Neuronal stem cell (in vitro differentiated cells): Measurements from ENCODE around the gene PIGL.

Experiments used
- DNase-seq: peaks from one replicate; pipeline ENCODE4 v3.0.0-alpha.2; 2013; ENCODE audit warnings: low spot score
- H2AFZ ChIP-seq: one replicate; pipeline ENCODE4 v1.6.1; 2013; ENCODE audit warnings: mild to moderate bottlenecking, low read length, inconsistent platforms
- H2AK5ac ChIP-seq: 2 replicates; pipeline ENCODE4 v1.6.1; 2013; ENCODE audit warnings: low read depth, mild to moderate bottlenecking, inconsistent platforms, low read length, moderate library complexity, mixed read lengths
- H2BK120ac ChIP-seq: 2 replicates; pipeline ENCODE4 v1.6.1; 2013; ENCODE audit warnings: low read depth, mild to moderate bottlenecking, inconsistent platforms, low read length, moderate library complexity, mixed read lengths
- H2BK12ac ChIP-seq: one replicate; pipeline ENCODE4 v1.6.1; 2013; ENCODE audit warnings: low read length, inconsistent platforms
- H2BK15ac ChIP-seq: 2 replicates; pipeline ENCODE4 v1.6.1; 2013; ENCODE audit warnings: mild to moderate bottlenecking, low read length, inconsistent platforms, mixed read lengths
- H2BK5ac ChIP-seq: one replicate; pipeline ENCODE4 v1.6.1; 2013; ENCODE audit warnings: inconsistent platforms, mild to moderate bottlenecking, low read length, moderate library complexity
- H3K14ac ChIP-seq: one replicate; pipeline ENCODE4 v1.6.1; 2013; ENCODE audit warnings: low read length, inconsistent platforms
- H3K18ac ChIP-seq: 2 replicates; pipeline ENCODE4 v1.6.1; 2013; ENCODE audit warnings: low read length, inconsistent platforms
- H3K23ac ChIP-seq: 2 replicates; pipeline ENCODE4 v1.6.1; 2013; ENCODE audit warnings: low read depth, mild to moderate bottlenecking, mixed read lengths, low read length, inconsistent platforms; ENCODE audit not compliant: poor library complexity
- H3K27ac ChIP-seq: replicated peaks from 3 replicates; pipeline ENCODE4 v1.5.1; 2013; ENCODE audit warnings: low read length, inconsistent platforms
- H3K27me3 ChIP-seq, 3 experiments: 2 replicates each; pipeline ENCODE4 v1.6.1; 2013; ENCODE audit warnings: low read length in 3 of 3, mild to moderate bottlenecking in 2 of 3, inconsistent platforms in 1 of 3, low read depth in 1 of 3, mixed read lengths in 1 of 3, moderate library complexity in 1 of 3; ENCODE audit not compliant: control insufficient read depth in 3 of 3, insufficient read depth in 3 of 3
- H3K36me3 ChIP-seq, 2 donors: replicated peaks in 1 of 2; 2 replicates each; pipeline ENCODE4 v1.6.1; 2013; ENCODE audit warnings: low read length in 2 of 2; ENCODE audit not compliant: control insufficient read depth in 2 of 2, insufficient read depth in 2 of 2
- H3K4ac ChIP-seq: 2 replicates; pipeline ENCODE4 v1.6.1; 2013; ENCODE audit warnings: inconsistent platforms, mild to moderate bottlenecking, low read length, moderate library complexity
- H3K4me1 ChIP-seq, 2 donors: 1 replicate in 1 of 2; 2 replicates in 1 of 2; pipeline ENCODE4 v1.6.1; 2013; ENCODE audit warnings: low read length in 2 of 2, low read depth in 1 of 2; ENCODE audit not compliant: control insufficient read depth in 2 of 2, insufficient read depth in 1 of 2
- H3K4me2 ChIP-seq: one replicate; pipeline ENCODE4 v1.6.1; 2013; ENCODE audit warnings: mild to moderate bottlenecking, low read length, inconsistent platforms; ENCODE audit not compliant: insufficient read depth, poor library complexity, severe bottlenecking
- H3K4me3 ChIP-seq, 2 donors: 2 replicates each; pipeline ENCODE4 v1.5.1; 2013; ENCODE audit warnings: low read length in 2 of 2, mild to moderate bottlenecking in 2 of 2, inconsistent platforms in 1 of 2, moderate library complexity in 1 of 2
- H3K79me1 ChIP-seq: one replicate; pipeline ENCODE4 v1.6.1; 2013; ENCODE audit warnings: low read depth, mild to moderate bottlenecking, inconsistent platforms, low read length, moderate library complexity
- H3K9ac ChIP-seq: one replicate; pipeline ENCODE4 v1.6.1; 2013; ENCODE audit warnings: mild to moderate bottlenecking, low read depth, low read length, inconsistent platforms; ENCODE audit not compliant: poor library complexity
- H3K9me3 ChIP-seq, 2 donors: replicated peaks in 1 of 2; 2 replicates each; pipeline versions ENCODE3 to v1.6.1; 2013; ENCODE audit warnings: low read length in 2 of 2, mild to moderate bottlenecking in 2 of 2, inconsistent platforms in 1 of 2, low read depth in 1 of 2, mixed read lengths in 1 of 2, moderate library complexity in 1 of 2; ENCODE audit not compliant: control insufficient read depth in 2 of 2, insufficient read depth in 1 of 2
- H4K8ac ChIP-seq: one replicate; pipeline ENCODE4 v1.6.1; 2013; ENCODE audit warnings: low read depth, mild to moderate bottlenecking, inconsistent platforms, low read length, moderate library complexity
- H4K91ac ChIP-seq: one replicate; pipeline ENCODE4 v1.6.1; 2013; ENCODE audit warnings: low read length, low read depth, mild to moderate bottlenecking, inconsistent platforms; ENCODE audit not compliant: poor library complexity
- WGBS, 2 donors: extraction: QIAGEN DNeasy Blood & Tissue Kit; methylation state at CpG; one replicate each; pipeline ENCODE4 v1.1.7; 2013; ENCODE audit warnings: missing lambda C conversion rate in 2 of 2, mixed read lengths in 1 of 2; ENCODE audit not compliant: insufficient read length in 2 of 2, insufficient replicate concordance in 1 of 2; ENCODE audit errors: extremely low coverage in 2 of 2; 5-methylcytosine and 5-hydroxymethylcytosine counted together

The PIGL gene

GRCh38 chr17:16329519-16330271 is 112.7 kb downstream of the PIGL start:
- no peak overlapping the region for H2AFZ ChIP-seq
- no peak overlapping the region for H3K14ac ChIP-seq
- WGBS, 2 donors = no CpG with 5 or more reads among the region's 11 CpGs
- no peak overlapping the region for H3K27ac ChIP-seq
- no peak overlapping the region for H2BK5ac ChIP-seq
- peaks cover 5 to 22% of the 10 kb centered on the region in 2 donors for H3K36me3 ChIP-seq
- H3K9ac ChIP-seq = no peak overlapping the region
- no peak for DNase-seq
- H2BK120ac ChIP-seq = no peak overlapping the region
- no peak overlapping the region for H3K23ac ChIP-seq
- no peak overlapping the region for H3K4me3 ChIP-seq
- H3K4me2 ChIP-seq = no peak overlapping the region
- H3K9me3 ChIP-seq = no peaks in the 10 kb centered on the region
- no peaks in the 10 kb centered on the region for H3K4me1 ChIP-seq
- H2BK12ac ChIP-seq = no peak overlapping the region
- no peaks in the 10 kb centered on the region for H3K79me1 ChIP-seq
- no peaks in the 10 kb centered on the region for H3K27me3 ChIP-seq
- H3K4ac ChIP-seq = no peak overlapping the region
- H2BK15ac ChIP-seq = no peak overlapping the region
- H4K91ac ChIP-seq = no peak overlapping the region
- H2AK5ac ChIP-seq = no peak overlapping the region
- H3K18ac ChIP-seq = no peak overlapping the region
- H4K8ac ChIP-seq = no peak overlapping the region

- no CpG with 5 or more reads among the region's 3 CpGs for WGBS, 2 donors
- no peak overlapping the region for H3K4ac ChIP-seq
Observed at GRCh38 chr17:16338391-16338790, 121.4 kb downstream of the PIGL start.

GRCh38 chr17:16339402-16339801 is 122.4 kb downstream of the PIGL start:
- H3K27ac ChIP-seq = no peak overlapping the region

More at GRCh38 chr17:16338391-16338790, 121.4 kb downstream of the PIGL start:
- H3K9me3 ChIP-seq = no peaks in the 10 kb centered on the region
- H3K14ac ChIP-seq = no peak overlapping the region
- H3K4me2 ChIP-seq = no peak overlapping the region
- no peak overlapping the region for H2BK12ac ChIP-seq
- H2BK120ac ChIP-seq = no peak overlapping the region
- H2BK15ac ChIP-seq = no peak overlapping the region
- no peak overlapping the region for H4K91ac ChIP-seq
- H3K27ac ChIP-seq = no peak overlapping the region
- H3K36me3 ChIP-seq = peaks cover 7 to 13% of the 10 kb centered on the region in 2 donors
- H2BK5ac ChIP-seq = no peak overlapping the region
- no peaks in the 10 kb centered on the region for H3K4me1 ChIP-seq
- no peak overlapping the region for H3K18ac ChIP-seq
- no peak for DNase-seq
- H4K8ac ChIP-seq = no peak overlapping the region
- H3K4me3 ChIP-seq = no peak overlapping the region
- H3K9ac ChIP-seq = no peak overlapping the region
- H2AK5ac ChIP-seq = no peak overlapping the region
- no peaks in the 10 kb centered on the region for H3K27me3 ChIP-seq
- H2AFZ ChIP-seq = no peak overlapping the region
- H3K23ac ChIP-seq = no peak overlapping the region
- H3K79me1 ChIP-seq = no peaks in the 10 kb centered on the region

GRCh38 chr17:16339959-16340358 is 122.9 kb downstream of the PIGL start:
- Histone ChIP-seq H3K36me3 (peaks cover 16 to 25% of the 10 kb centered on the region in 2 donors), H2BK5ac (no peak overlapping the region), H3K9ac (no peak overlapping the region), H3K9me3 (no peaks in the 10 kb centered on the region), H3K23ac (no peak overlapping the region), H2AFZ (no peak overlapping the region), H3K4me3 (no peak overlapping the region), H3K79me1 (no peaks in the 10 kb centered on the region), H2BK12ac (no peak overlapping the region), H2BK120ac (no peak overlapping the region), H3K27me3 (no peaks in the 10 kb centered on the region), H2AK5ac (no peak overlapping the region), H3K18ac (no peak overlapping the region), H3K4ac (no peak overlapping the region), H4K8ac (no peak overlapping the region), H4K91ac (no peak overlapping the region), H2BK15ac (no peak overlapping the region), H3K14ac (no peak overlapping the region), H3K4me2 (no peak overlapping the region), H3K27ac (no peak overlapping the region), H3K4me1 (no peaks in the 10 kb centered on the region)
- DNase-seq = no peak
- WGBS, 2 donors = no CpG with 5 or more reads among the region's 1 CpG

More at GRCh38 chr17:16339402-16339801, 122.4 kb downstream of the PIGL start:
- Histone ChIP-seq H2BK120ac (no peak overlapping the region), H2BK15ac (no peak overlapping the region), H3K23ac (no peak overlapping the region), H2BK12ac (no peak overlapping the region), H3K79me1 (no peaks in the 10 kb centered on the region), H3K4me1 (no peaks in the 10 kb centered on the region), H3K4ac (no peak overlapping the region), H4K91ac (no peak overlapping the region), H3K4me2 (no peak overlapping the region), H4K8ac (no peak overlapping the region), H3K36me3 (peaks cover 15 to 23% of the 10 kb centered on the region in 2 donors), H2AK5ac (no peak overlapping the region), H3K9me3 (no peaks in the 10 kb centered on the region), H3K27me3 (no peaks in the 10 kb centered on the region), H3K18ac (no peak overlapping the region), H2AFZ (no peak overlapping the region), H2BK5ac (no peak overlapping the region), H3K14ac (no peak overlapping the region), H3K9ac (no peak overlapping the region), H3K4me3 (no peak overlapping the region)
- DNase-seq = no peak
- no CpG with 5 or more reads among the region's 1 CpG for WGBS, 2 donors
